Medulla oblongata (tissue), 1 donor: ENCODE results near the gene SEMA4D.
A peak's percentile ranks its signal among the peaks of the same experiment; 100 is the strongest.

Source experiments
- DNase-seq: peaks from one replicate; pipeline ENCODE4 v3.0.0-alpha.2; 2015; ENCODE audit errors: extremely low spot score

SEMA4D gene

GRCh38 chr9:89431930-89432725 is 65.8 kb downstream of the SEMA4D start:
- DNase-seq = no peak

- DNase-seq = no peak
These were observed 66.9 kb downstream of the SEMA4D start for GRCh38 chr9:89430995-89431394.

GRCh38 chr9:89428901-89429890 is 68.7 kb downstream of the SEMA4D start:
- DNase-seq = no peak

- no peak for DNase-seq
These were observed 69.6 kb downstream of the SEMA4D start for GRCh38 chr9:89428222-89428761.

GRCh38 chr9:89427621-89428221 is 70.2 kb downstream of the SEMA4D start:
- DNase-seq = no peak

GRCh38 chr9:89426384-89426961 is 71.4 kb downstream of the SEMA4D start:
- DNase-seq = no peak

- DNase-seq = peak; percentile 89
These were observed 72.0 kb downstream of the SEMA4D start for GRCh38 chr9:89425921-89426383.

- DNase-seq = no peak
These were observed 72.7 kb downstream of the SEMA4D start for GRCh38 chr9:89425024-89425805.

- DNase-seq = no peak
These were observed 75.5 kb downstream of the SEMA4D start for GRCh38 chr9:89422151-89422975.

- no peak for DNase-seq
These were observed 76.3 kb downstream of the SEMA4D start for GRCh38 chr9:89421595-89421994.

- no peak for DNase-seq
These were observed 77.3 kb downstream of the SEMA4D start for GRCh38 chr9:89420397-89421178.

GRCh38 chr9:89419978-89420394 is 77.9 kb downstream of the SEMA4D start:
- no peak for DNase-seq

- no peak for DNase-seq
These were observed 78.9 kb downstream of the SEMA4D start for GRCh38 chr9:89418882-89419640.

- no peak for DNase-seq
These were observed 79.5 kb downstream of the SEMA4D start for GRCh38 chr9:89418474-89418845.

- DNase-seq = no peak
These were observed 80.0 kb downstream of the SEMA4D start for GRCh38 chr9:89417832-89418473.

GRCh38 chr9:89414670-89415324 is 83.1 kb downstream of the SEMA4D start:
- no peak for DNase-seq

GRCh38 chr9:89413963-89414638 is 83.8 kb downstream of the SEMA4D start:
- DNase-seq = peak; percentile 37
